GM13977 (cell line): ENCODE results near the gene NTRK2.

Experiments used
- DNase-seq: peaks from one replicate; pipeline ENCODE4 v3.0.0; 2012; ENCODE audit warnings: low spot score
- CTCF ChIP-seq: IDR thresholded peaks from 2 replicates; pipeline ENCODE4 v1.5.1; 2012; ENCODE audit warnings: mild to moderate bottlenecking, control low read depth; ENCODE audit not compliant: insufficient read depth; ENCODE audit errors: extremely low read depth, missing control alignments
- in situ Hi-C: fragments of 300-500 bp; cut with MboI; formaldehyde crosslinking; loops from one replicate; pipeline ENCODE4 v1.12.0; 2022; ENCODE audit warnings: low sequenced_read_pairs, low pct_unique_long_range_greater_than_20kb, mixed read lengths, inconsistent platforms; ENCODE audit not compliant: unreplicated experiment

The NTRK2 gene

GRCh38 chr9:84759300-84759750 is 89.8 kb downstream of the NTRK2 start:
- DNase-seq = peak; percentile 23
- TF ChIP-seq CTCF = no peak
- in situ Hi-C loops = no loop called here

GRCh38 chr9:84759804-84760203 is 90.3 kb downstream of the NTRK2 start:
- no peak for TF ChIP-seq CTCF
- in situ Hi-C loops = no loop called here
- DNase-seq = no peak

- in situ Hi-C loops = no loop called here
- DNase-seq = no peak
- no peak for TF ChIP-seq CTCF
Measured at GRCh38 chr9:84761137-84761808, 91.7 kb downstream of the NTRK2 start.

- no peak for DNase-seq
- no peak for TF ChIP-seq CTCF
- in situ Hi-C loops = no loop called here
Measured at GRCh38 chr9:84772511-84772910, 103.0 kb downstream of the NTRK2 start.

GRCh38 chr9:84773022-84773421 is 103.5 kb downstream of the NTRK2 start:
- DNase-seq = no peak
- in situ Hi-C loops = no loop called here
- TF ChIP-seq CTCF = no peak

- DNase-seq = no peak
- in situ Hi-C loops = no loop called here
- no peak for TF ChIP-seq CTCF
Measured at GRCh38 chr9:84775056-84775643, 105.6 kb downstream of the NTRK2 start.
